HepG2 (cell line): ENCODE measurements around the gene ZNF280A. TPM values are rescaled to one million over a fixed set of nuclear protein-coding genes. Genes with fewer than 3 reads are reported as not detected.

Source experiments
- CENPT ChIP-seq: sonication (generic); formaldehyde crosslinking; IDR thresholded peaks from 2 replicates; pipeline ENCODE4 v1.8.0; 2022; ENCODE audit warnings: low read depth, mild to moderate bottlenecking, moderate library complexity, missing genetic modification reagents
- DNMT3B ChIP-seq: conservative IDR thresholded peaks from 2 replicates; pipeline ENCODE4 v1.6.1; 2016; ENCODE audit warnings: missing biosample characterization, control low read depth
- HCFC1 ChIP-seq: fragments of 150-350 bp; IDR thresholded peaks from 2 replicates; pipeline ENCODE4 v1.6.1; 2014; ENCODE audit warnings: low read depth, low read length
- JARID2 ChIP-seq: sonication (generic); formaldehyde crosslinking; IDR thresholded peaks from 2 replicates; pipeline ENCODE4 v1.8.1; 2023; ENCODE audit warnings: missing genetic modification reagents, inconsistent platforms; ENCODE audit not compliant: insufficient replicate concordance
- KDM3A ChIP-seq: IDR thresholded peaks from 2 replicates; pipeline ENCODE4 v1.6.1; 2018; ENCODE audit warnings: low read depth, missing compliant biosample characterization
- RELA ChIP-seq: sonication (generic); formaldehyde crosslinking; IDR thresholded peaks from 2 replicates; pipeline ENCODE4 v1.4.0; 2020; ENCODE audit warnings: missing genetic modification reagents
- SALL1 ChIP-seq: sonication (generic); formaldehyde crosslinking; IDR thresholded peaks from 2 replicates; pipeline ENCODE4 v1.8.0; 2022; ENCODE audit warnings: mild to moderate bottlenecking, missing genetic modification reagents
- SIN3A ChIP-seq: IDR thresholded peaks from 2 replicates; pipeline ENCODE4 v1.6.1; 2011; ENCODE audit warnings: low read depth, mild to moderate bottlenecking, control low read depth, low read length, borderline replicate concordance
- TAF15 ChIP-seq: fragments of 200-400 bp; formaldehyde crosslinking; IDR thresholded peaks from one replicate; pipeline ENCODE4 v1.6.1; 2018; ENCODE audit warnings: mild to moderate bottlenecking, low read depth, low read length; ENCODE audit not compliant: poor library complexity, severe bottlenecking
- TSC22D2 ChIP-seq: sonication (generic); formaldehyde crosslinking; IDR thresholded peaks from 2 replicates; pipeline ENCODE4 v1.5.1; 2020; ENCODE audit warnings: missing genetic modification reagents, mild to moderate bottlenecking, borderline replicate concordance
- ZBTB7B ChIP-seq: sonication (generic); formaldehyde crosslinking; IDR thresholded peaks from 2 replicates; pipeline ENCODE4 v1.4.0; 2020; ENCODE audit warnings: missing genetic modification reagents
- ZFP37 ChIP-seq: sonication (generic); formaldehyde crosslinking; IDR thresholded peaks from 2 replicates; pipeline ENCODE4 v1.4.0; 2020; ENCODE audit warnings: missing genetic modification reagents, borderline replicate concordance
- ZFX ChIP-seq: sonication (generic); formaldehyde crosslinking; IDR thresholded peaks from 2 replicates; pipeline ENCODE4 v1.4.0; 2020; ENCODE audit warnings: mild to moderate bottlenecking, low read depth, missing genetic modification reagents, moderate library complexity
- ZNF34 ChIP-seq: sonication (generic); formaldehyde crosslinking; IDR thresholded peaks from 2 replicates; pipeline ENCODE4 v1.4.0; 2020; ENCODE audit warnings: mild to moderate bottlenecking, missing genetic modification reagents, borderline replicate concordance
- ZNF598 ChIP-seq: sonication (generic); formaldehyde crosslinking; IDR thresholded peaks from 2 replicates; pipeline ENCODE4 v1.5.1; 2020; ENCODE audit warnings: mild to moderate bottlenecking, missing genetic modification reagents, borderline replicate concordance
- ZNF782 ChIP-seq: sonication (generic); formaldehyde crosslinking; IDR thresholded peaks from 2 replicates; pipeline ENCODE4 v1.4.0; 2020; ENCODE audit warnings: missing genetic modification reagents, mild to moderate bottlenecking, borderline replicate concordance
- polyA plus RNA-seq, 8 experiments: library from polyadenylated mRNA; depleted of rRNA in 3 of 8; stranded (reverse) in 7 of 8; unstranded in 1 of 8; fragments of >200 nt; fragmentation: Illumina TruSeq in 4 of 8; extraction: Trizol in 4 of 8; gene quantifications; 2 replicates each; pipeline versions ENCODE4 v1.2.1 to v1.2.3, GENCODE V29; 2011 to 2016; ENCODE audit warnings: low read depth in 4 of 8, missing spikeins in 1 of 8, mixed read lengths in 1 of 8; ENCODE audit not compliant: insufficient read depth in 1 of 8
- total RNA-seq, 5 experiments: library from RNA; depleted of rRNA; stranded (reverse); fragments of >200 nt; fragmentation: Illumina TruSeq; extraction: Trizol; gene quantifications; 2 replicates each; pipeline ENCODE4 v1.2.3, GENCODE V29; 2016; ENCODE audit warnings: low read depth in 1 of 5
- TF ChIP-seq, protein P1 (sequence below): IDR thresholded peaks from 2 replicates; pipeline ENCODE4 v1.6.1; 2016; ENCODE audit warnings: missing compliant biosample characterization, missing genetic modification reagents, borderline replicate concordance
- TF ChIP-seq, protein P2 (sequence below): sonication (generic); formaldehyde crosslinking; IDR thresholded peaks from 2 replicates; pipeline ENCODE4; 2020; ENCODE audit warnings: missing genetic modification reagents, mild to moderate bottlenecking, borderline replicate concordance
- TF ChIP-seq, protein P3 (sequence below): sonication (generic); formaldehyde crosslinking; IDR thresholded peaks from 2 replicates; pipeline ENCODE4 v1.5.0; 2020; ENCODE audit warnings: mild to moderate bottlenecking, missing genetic modification reagents
- TF ChIP-seq, protein P4 (sequence below): IDR thresholded peaks from 2 replicates; pipeline ENCODE4 v1.6.1; 2016; ENCODE audit warnings: missing genetic modification reagents, missing compliant biosample characterization

Gene ZNF280A
- total and polyA plus RNA-seq, 2 of the 13 experiments (the other 11 are each of a cell fraction or from before 2014, with no cell fraction given), result 1.4 to 2.9 TPM

DNA sequence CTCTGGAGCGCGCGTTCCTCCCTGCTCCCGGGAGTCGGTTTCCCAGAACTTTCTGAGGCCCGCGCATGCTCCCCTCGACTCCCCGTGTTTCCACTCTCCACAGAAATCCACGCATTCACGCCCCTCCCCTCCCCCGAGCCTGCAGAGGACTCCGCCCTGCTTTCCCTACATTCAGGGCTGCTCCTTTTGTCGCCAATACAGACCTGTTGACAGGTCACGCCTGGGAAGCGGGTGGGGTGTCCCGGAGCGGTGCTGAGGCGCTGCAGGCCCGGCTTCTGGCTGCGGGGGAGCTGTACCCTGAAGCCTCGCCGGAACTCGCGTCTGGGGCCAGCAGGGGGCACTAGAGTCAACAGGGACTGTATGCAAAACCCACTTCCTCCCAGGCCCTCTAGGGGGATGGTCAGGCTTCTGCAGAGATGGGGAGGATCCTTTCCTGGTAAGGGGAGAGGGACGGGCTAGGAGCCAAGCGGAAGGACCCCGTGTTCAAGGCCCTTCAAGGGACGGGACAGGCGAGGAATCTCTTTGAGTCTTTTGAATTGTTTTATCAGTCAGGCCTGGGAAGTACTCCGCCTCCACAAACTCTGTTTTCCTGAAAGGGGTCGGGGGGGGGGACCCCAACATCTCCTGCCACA is 39.0 kb upstream of the ZNF280A start, which contains the start of gene PRAME (continued):
- TF ChIP-seq TAF15 (no peak), ZBTB7B (no peak), DNMT3B (no peak), ZNF782 (no peak), KDM3A (CRISPR knock-in tag) (no peak), ZFP37 (CRISPR knock-in tag) (no peak), JARID2 (CRISPR knock-in tag) (no peak), HCFC1 (no peak), TSC22D2 (CRISPR knock-in tag) (no peak), ZNF598 (CRISPR knock-in tag) (no peak), ZFX (CRISPR knock-in tag) (peak; percentile 39; the same call in 1 of the 2 replicates), RELA (CRISPR knock-in tag) (no peak), CENPT (CRISPR knock-in tag) (no peak), SALL1 (peak; percentile 43; the same call in 1 of the 2 replicates), ZNF34 (no peak), SIN3A (no peak)
- TF ChIP-seq, protein P1, sequence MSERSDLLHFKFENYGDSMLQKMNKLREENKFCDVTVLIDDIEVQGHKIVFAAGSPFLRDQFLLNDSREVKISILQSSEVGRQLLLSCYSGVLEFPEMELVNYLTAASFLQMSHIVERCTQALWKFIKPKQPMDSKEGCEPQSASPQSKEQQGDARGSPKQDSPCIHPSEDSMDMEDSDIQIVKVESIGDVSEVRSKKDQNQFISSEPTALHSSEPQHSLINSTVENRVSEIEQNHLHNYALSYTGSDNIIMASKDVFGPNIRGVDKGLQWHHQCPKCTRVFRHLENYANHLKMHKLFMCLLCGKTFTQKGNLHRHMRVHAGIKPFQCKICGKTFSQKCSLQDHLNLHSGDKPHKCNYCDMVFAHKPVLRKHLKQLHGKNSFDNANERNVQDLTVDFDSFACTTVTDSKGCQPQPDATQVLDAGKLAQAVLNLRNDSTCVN (CRISPR knock-in tag), result no peak
- TF ChIP-seq, protein P2, sequence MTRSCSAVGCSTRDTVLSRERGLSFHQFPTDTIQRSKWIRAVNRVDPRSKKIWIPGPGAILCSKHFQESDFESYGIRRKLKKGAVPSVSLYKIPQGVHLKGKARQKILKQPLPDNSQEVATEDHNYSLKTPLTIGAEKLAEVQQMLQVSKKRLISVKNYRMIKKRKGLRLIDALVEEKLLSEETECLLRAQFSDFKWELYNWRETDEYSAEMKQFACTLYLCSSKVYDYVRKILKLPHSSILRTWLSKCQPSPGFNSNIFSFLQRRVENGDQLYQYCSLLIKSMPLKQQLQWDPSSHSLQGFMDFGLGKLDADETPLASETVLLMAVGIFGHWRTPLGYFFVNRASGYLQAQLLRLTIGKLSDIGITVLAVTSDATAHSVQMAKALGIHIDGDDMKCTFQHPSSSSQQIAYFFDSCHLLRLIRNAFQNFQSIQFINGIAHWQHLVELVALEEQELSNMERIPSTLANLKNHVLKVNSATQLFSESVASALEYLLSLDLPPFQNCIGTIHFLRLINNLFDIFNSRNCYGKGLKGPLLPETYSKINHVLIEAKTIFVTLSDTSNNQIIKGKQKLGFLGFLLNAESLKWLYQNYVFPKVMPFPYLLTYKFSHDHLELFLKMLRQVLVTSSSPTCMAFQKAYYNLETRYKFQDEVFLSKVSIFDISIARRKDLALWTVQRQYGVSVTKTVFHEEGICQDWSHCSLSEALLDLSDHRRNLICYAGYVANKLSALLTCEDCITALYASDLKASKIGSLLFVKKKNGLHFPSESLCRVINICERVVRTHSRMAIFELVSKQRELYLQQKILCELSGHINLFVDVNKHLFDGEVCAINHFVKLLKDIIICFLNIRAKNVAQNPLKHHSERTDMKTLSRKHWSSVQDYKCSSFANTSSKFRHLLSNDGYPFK (CRISPR knock-in tag), result 0 out of 2 replicates have a peak, but pooled peaks have one; percentile 18
- TF ChIP-seq, protein P3, sequence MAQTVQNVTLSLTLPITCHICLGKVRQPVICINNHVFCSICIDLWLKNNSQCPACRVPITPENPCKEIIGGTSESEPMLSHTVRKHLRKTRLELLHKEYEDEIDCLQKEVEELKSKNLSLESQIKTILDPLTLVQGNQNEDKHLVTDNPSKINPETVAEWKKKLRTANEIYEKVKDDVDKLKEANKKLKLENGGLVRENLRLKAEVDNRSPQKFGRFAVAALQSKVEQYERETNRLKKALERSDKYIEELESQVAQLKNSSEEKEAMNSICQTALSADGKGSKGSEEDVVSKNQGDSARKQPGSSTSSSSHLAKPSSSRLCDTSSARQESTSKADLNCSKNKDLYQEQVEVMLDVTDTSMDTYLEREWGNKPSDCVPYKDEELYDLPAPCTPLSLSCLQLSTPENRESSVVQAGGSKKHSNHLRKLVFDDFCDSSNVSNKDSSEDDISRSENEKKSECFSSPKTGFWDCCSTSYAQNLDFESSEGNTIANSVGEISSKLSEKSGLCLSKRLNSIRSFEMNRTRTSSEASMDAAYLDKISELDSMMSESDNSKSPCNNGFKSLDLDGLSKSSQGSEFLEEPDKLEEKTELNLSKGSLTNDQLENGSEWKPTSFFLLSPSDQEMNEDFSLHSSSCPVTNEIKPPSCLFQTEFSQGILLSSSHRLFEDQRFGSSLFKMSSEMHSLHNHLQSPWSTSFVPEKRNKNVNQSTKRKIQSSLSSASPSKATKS (CRISPR knock-in tag), result no peak
- TF ChIP-seq, protein P4, sequence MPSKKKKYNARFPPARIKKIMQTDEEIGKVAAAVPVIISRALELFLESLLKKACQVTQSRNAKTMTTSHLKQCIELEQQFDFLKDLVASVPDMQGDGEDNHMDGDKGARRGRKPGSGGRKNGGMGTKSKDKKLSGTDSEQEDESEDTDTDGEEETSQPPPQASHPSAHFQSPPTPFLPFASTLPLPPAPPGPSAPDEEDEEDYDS (CRISPR knock-in tag), result no peak
